Neural progenitor cell (in vitro differentiated cells): Measurements from ENCODE around the gene CAP1. TPM values are rescaled to one million over a fixed set of nuclear protein-coding genes. Genes with fewer than 3 reads are reported as not detected.

Experiments
- DNase-seq: peaks from one replicate; pipeline ENCODE4 v3.0.0-alpha.2; 2016; ENCODE audit warnings: low spot score
- H2AFZ ChIP-seq: fragments of 200-600 bp; sonication (generic); replicated peaks from 2 replicates; pipeline ENCODE4 v1.6.1; 2016; ENCODE audit warnings: antibody characterized with exemption
- H3F3A ChIP-seq: fragments of 200-600 bp; sonication (generic); 2 replicates; pipeline ENCODE4 v1.6.1; 2016; ENCODE audit warnings: antibody characterized with exemption, low read depth
- H3K27ac ChIP-seq: fragments of 200-600 bp; sonication (generic); 2 replicates; pipeline ENCODE4 v1.5.1; 2016; ENCODE audit warnings: mild to moderate bottlenecking
- H3K27me3 ChIP-seq: fragments of 200-600 bp; sonication (generic); 2 replicates; pipeline ENCODE4 v1.6.1; 2016; ENCODE audit warnings: mild to moderate bottlenecking, moderate library complexity
- H3K36me3 ChIP-seq: fragments of 200-600 bp; sonication (generic); 2 replicates; pipeline ENCODE4 v1.5.1; 2016
- H3K4me1 ChIP-seq: fragments of 200-600 bp; sonication (generic); 2 replicates; pipeline ENCODE4 v1.6.1; 2016; ENCODE audit warnings: mixed run types
- H3K4me2 ChIP-seq: fragments of 200-600 bp; sonication (generic); 2 replicates; pipeline ENCODE4 v1.6.1; 2016
- H3K4me3 ChIP-seq: fragments of 200-600 bp; sonication (generic); 2 replicates; pipeline ENCODE4 v1.5.1; 2016
- H3K79me2 ChIP-seq: fragments of 200-600 bp; sonication (generic); 2 replicates; pipeline ENCODE4 v1.6.1; 2016; ENCODE audit warnings: low read depth
- H3K9ac ChIP-seq: fragments of 200-600 bp; sonication (generic); 2 replicates; pipeline ENCODE4 v1.6.1; 2016
- H3K9me3 ChIP-seq: fragments of 200-600 bp; sonication (generic); 2 replicates; pipeline ENCODE4 v1.5.1; 2016; ENCODE audit warnings: low read depth
- H4K20me1 ChIP-seq: fragments of 200-600 bp; sonication (generic); 2 replicates; pipeline ENCODE4 v1.6.1; 2016; ENCODE audit warnings: low read depth
- H3K27ac Mint-ChIP-seq: 3 replicates; pipeline ENCODE4 v1.8.0; 2021; ENCODE audit warnings: mixed read lengths
- H3K27me3 Mint-ChIP-seq: 2 replicates; pipeline ENCODE4 v1.8.0; 2022; ENCODE audit warnings: low read depth, mild to moderate bottlenecking, inconsistent platforms, moderate library complexity, mixed read lengths; ENCODE audit not compliant: insufficient read depth
- H3K36me3 Mint-ChIP-seq: 3 replicates; pipeline ENCODE4 v1.8.0; 2021; ENCODE audit warnings: mixed read lengths
- H3K4me1 Mint-ChIP-seq: 3 replicates; pipeline ENCODE4 v1.8.0; 2021; ENCODE audit warnings: mixed read lengths
- H3K4me3 Mint-ChIP-seq: 3 replicates; pipeline ENCODE4 v1.8.0; 2021; ENCODE audit warnings: mild to moderate bottlenecking, moderate library complexity, mixed read lengths
- H3K9me3 Mint-ChIP-seq: 3 replicates; pipeline ENCODE4 v1.8.0; 2020; ENCODE audit warnings: mixed read lengths
- CTCF ChIP-seq: fragments of 200-600 bp; sonication (generic); IDR thresholded peaks from 2 replicates; pipeline ENCODE4 v1.5.1; 2017; ENCODE audit warnings: antibody characterized with exemption, mild to moderate bottlenecking
- EZH2 ChIP-seq: fragments of 200-600 bp; sonication (generic); IDR thresholded peaks from 2 replicates; pipeline ENCODE4 v1.6.1; 2017; ENCODE audit warnings: antibody characterized with exemption, mild to moderate bottlenecking, moderate library complexity
- EZH2phosphoT487 ChIP-seq: fragments of 200-600 bp; sonication (generic); IDR thresholded peaks from 2 replicates; pipeline ENCODE4 v1.6.1; 2017; ENCODE audit warnings: antibody characterized with exemption
- total RNA-seq: library from RNA; depleted of rRNA; stranded (reverse); fragments of >200 nt; gene quantifications from 2 replicates; pipeline ENCODE4 v1.2.3, GENCODE V29; 2015; ENCODE audit warnings: low replicate concordance

The CAP1 gene
- total RNA-seq, 1 donor from 2014 or later, result 150 TPM

GRCh38 chr1:40094466-40095110, 54.1 kb downstream of the CAP1 start:
- no peaks in the 10 kb centered on the region for H3K27me3 ChIP-seq
- H3K4me1 ChIP-seq, result peaks cover 7% of the 10 kb centered on the region
- H3K4me3 ChIP-seq, result no peak overlapping the region
- Mint-ChIP-seq H3K27me3 (no peaks in the 10 kb centered on the region), H3K9me3 (no peaks in the 10 kb centered on the region), H3K27ac (no peak overlapping the region), H3K36me3 (peaks cover 3% of the 10 kb centered on the region), H3K4me3 (no peak overlapping the region), H3K4me1 (peaks cover 17% of the 10 kb centered on the region)
- H3F3A ChIP-seq, result no peaks in the 10 kb centered on the region
- no peak for DNase-seq
- no peak overlapping the region for H3K27ac ChIP-seq
- peaks cover 13% of the 10 kb centered on the region for H3K36me3 ChIP-seq
- peaks cover 30% of the 10 kb centered on the region for H3K79me2 ChIP-seq
- no peak overlapping the region for H3K9ac ChIP-seq
- H4K20me1 ChIP-seq, result no peaks in the 10 kb centered on the region
- no peaks in the 10 kb centered on the region for H3K9me3 ChIP-seq
- no peak overlapping the region for H2AFZ ChIP-seq
- TF ChIP-seq CTCF (no peak), EZH2 (no peak), EZH2phosphoT487 (no peak)
- H3K4me2 ChIP-seq, result no peak overlapping the region

- Histone ChIP-seq H3K9me3 (no peaks in the 10 kb centered on the region), H3K4me2 (peak overlapping the region; percentile 82), H3K4me3 (peak overlapping the region; percentile 80), H3K9ac (no peak overlapping the region), H3K36me3 (peaks cover 1% of the 10 kb centered on the region), H2AFZ (no peak overlapping the region), H3K79me2 (peaks cover 30% of the 10 kb centered on the region), H3K27ac (no peak overlapping the region), H3F3A (no peaks in the 10 kb centered on the region), H4K20me1 (no peaks in the 10 kb centered on the region), H3K27me3 (no peaks in the 10 kb centered on the region), H3K4me1 (peaks cover 7% of the 10 kb centered on the region)
- peaks cover 17% of the 10 kb centered on the region for H3K4me1 Mint-ChIP-seq
- no peaks in the 10 kb centered on the region for H3K9me3 Mint-ChIP-seq
- no peak for DNase-seq
- H3K27ac Mint-ChIP-seq, result no peak overlapping the region
- H3K27me3 Mint-ChIP-seq, result no peaks in the 10 kb centered on the region
- no peak for TF ChIP-seq EZH2phosphoT487
- no peak for TF ChIP-seq EZH2
- TF ChIP-seq CTCF, result no peak
- no peaks in the 10 kb centered on the region for H3K36me3 Mint-ChIP-seq
- peak overlapping the region; percentile 1 for H3K4me3 Mint-ChIP-seq
These were observed 55.3 kb downstream of the CAP1 start for GRCh38 chr1:40095806-40096205.

GRCh38 chr1:40096646-40096976, 56.1 kb downstream of the CAP1 start:
- no peaks in the 10 kb centered on the region for H3K36me3 ChIP-seq
- no peaks in the 10 kb centered on the region for H3F3A ChIP-seq
- peak overlapping the region; percentile 98 for H2AFZ ChIP-seq
- H3K4me1 ChIP-seq, result peaks cover 7% of the 10 kb centered on the region
- no peaks in the 10 kb centered on the region for H3K36me3 Mint-ChIP-seq
- H3K27ac ChIP-seq, result no peak overlapping the region
- peaks cover 30% of the 10 kb centered on the region for H3K79me2 ChIP-seq
- H3K27me3 Mint-ChIP-seq, result no peaks in the 10 kb centered on the region
- H3K4me2 ChIP-seq, result peak overlapping the region; percentile 82
- no peaks in the 10 kb centered on the region for H4K20me1 ChIP-seq
- H3K4me1 Mint-ChIP-seq, result peaks cover 17% of the 10 kb centered on the region
- H3K27me3 ChIP-seq, result no peaks in the 10 kb centered on the region
- peak overlapping the region; percentile 62 for H3K27ac Mint-ChIP-seq
- no peaks in the 10 kb centered on the region for H3K9me3 Mint-ChIP-seq
- H3K9ac ChIP-seq, result peak overlapping the region; percentile 71
- no peak for TF ChIP-seq EZH2phosphoT487
- TF ChIP-seq EZH2, result no peak
- no peak for TF ChIP-seq CTCF
- no peak for DNase-seq
- no peaks in the 10 kb centered on the region for H3K9me3 ChIP-seq
- peak overlapping the region; percentile 92 for H3K4me3 Mint-ChIP-seq
- H3K4me3 ChIP-seq, result peak overlapping the region; percentile 80
